Measurements from ENCODE around the gene CCDC40. TPM values are rescaled to one million over a fixed set of nuclear protein-coding genes. Genes with fewer than 3 reads are reported as not detected.

CCDC40 gene
- total RNA-seq, 1 donor from 2014 or later: 25.3 TPM

GRCh38 chr17:80068301-80069222, 32.1 kb downstream of the CCDC40 start:
- Mint-ChIP-seq H3K27me3 (ENCODE audit: unreplicated experiment) (no peaks in the 10 kb centered on the region), H3K9me3 (ENCODE audit: unreplicated experiment) (peaks cover 4% of the 10 kb centered on the region), H3K36me3 (ENCODE audit: unreplicated experiment) (no peaks in the 10 kb centered on the region), H3K4me1 (ENCODE audit: low read depth, unreplicated experiment) (no peaks in the 10 kb centered on the region), H3K27ac (ENCODE audit: unreplicated experiment) (no peak overlapping the region), H3K4me3 (ENCODE audit: unreplicated experiment) (no peak overlapping the region)
- no peak for DNase-seq
- TF ChIP-seq CTCF (IDR thresholded peaks at IDR 0.05; ENCODE audit: partially characterized antibody, unreplicated experiment): no peak

GRCh38 chr17:80070375-80071115, 34.1 kb downstream of the CCDC40 start:
- H3K27me3 Mint-ChIP-seq (ENCODE audit: unreplicated experiment): no peaks in the 10 kb centered on the region
- no peak overlapping the region for H3K27ac Mint-ChIP-seq (ENCODE audit: unreplicated experiment)
- no peaks in the 10 kb centered on the region for H3K4me1 Mint-ChIP-seq (ENCODE audit: low read depth, unreplicated experiment)
- no peak for DNase-seq
- H3K4me3 Mint-ChIP-seq (ENCODE audit: unreplicated experiment): no peak overlapping the region
- H3K36me3 Mint-ChIP-seq (ENCODE audit: unreplicated experiment): no peaks in the 10 kb centered on the region
- peaks cover 4% of the 10 kb centered on the region for H3K9me3 Mint-ChIP-seq (ENCODE audit: unreplicated experiment)
- no peak for TF ChIP-seq CTCF (IDR thresholded peaks at IDR 0.05; ENCODE audit: partially characterized antibody, unreplicated experiment)

- Mint-ChIP-seq H3K4me1 (ENCODE audit: low read depth, unreplicated experiment) (no peaks in the 10 kb centered on the region), H3K27me3 (ENCODE audit: unreplicated experiment) (no peaks in the 10 kb centered on the region), H3K4me3 (ENCODE audit: unreplicated experiment) (no peak overlapping the region), H3K36me3 (ENCODE audit: unreplicated experiment) (no peaks in the 10 kb centered on the region), H3K9me3 (ENCODE audit: unreplicated experiment) (peaks cover 4% of the 10 kb centered on the region), H3K27ac (ENCODE audit: unreplicated experiment) (no peak overlapping the region)
- no peak for DNase-seq
- TF ChIP-seq CTCF (IDR thresholded peaks at IDR 0.05; ENCODE audit: partially characterized antibody, unreplicated experiment): no peak
Measured at GRCh38 chr17:80071116-80071841, 34.8 kb downstream of the CCDC40 start.

GRCh38 chr17:80072410-80072809, 36.0 kb downstream of the CCDC40 start:
- H3K27ac Mint-ChIP-seq (ENCODE audit: unreplicated experiment): no peak overlapping the region
- TF ChIP-seq CTCF (IDR thresholded peaks at IDR 0.05; ENCODE audit: partially characterized antibody, unreplicated experiment): no peak
- DNase-seq: no peak
- no peak overlapping the region for H3K4me3 Mint-ChIP-seq (ENCODE audit: unreplicated experiment)
- H3K4me1 Mint-ChIP-seq (ENCODE audit: low read depth, unreplicated experiment): no peaks in the 10 kb centered on the region
- no peaks in the 10 kb centered on the region for H3K27me3 Mint-ChIP-seq (ENCODE audit: unreplicated experiment)
- H3K9me3 Mint-ChIP-seq (ENCODE audit: unreplicated experiment): peaks cover 3% of the 10 kb centered on the region
- peaks cover under 1% of the 10 kb centered on the region for H3K36me3 Mint-ChIP-seq (ENCODE audit: unreplicated experiment)

All from glutamatergic neuron (in vitro differentiated cells).